NCI-H526 treated with DMSO at 0.1 percent for 48 hours (cell line): ENCODE results near the gene NPTN.

Experiments
- DNase-seq: peaks from one replicate; lab custom pipeline; 2025; lab: John Stamatoyannopoulos, UW

NPTN gene

DNA sequence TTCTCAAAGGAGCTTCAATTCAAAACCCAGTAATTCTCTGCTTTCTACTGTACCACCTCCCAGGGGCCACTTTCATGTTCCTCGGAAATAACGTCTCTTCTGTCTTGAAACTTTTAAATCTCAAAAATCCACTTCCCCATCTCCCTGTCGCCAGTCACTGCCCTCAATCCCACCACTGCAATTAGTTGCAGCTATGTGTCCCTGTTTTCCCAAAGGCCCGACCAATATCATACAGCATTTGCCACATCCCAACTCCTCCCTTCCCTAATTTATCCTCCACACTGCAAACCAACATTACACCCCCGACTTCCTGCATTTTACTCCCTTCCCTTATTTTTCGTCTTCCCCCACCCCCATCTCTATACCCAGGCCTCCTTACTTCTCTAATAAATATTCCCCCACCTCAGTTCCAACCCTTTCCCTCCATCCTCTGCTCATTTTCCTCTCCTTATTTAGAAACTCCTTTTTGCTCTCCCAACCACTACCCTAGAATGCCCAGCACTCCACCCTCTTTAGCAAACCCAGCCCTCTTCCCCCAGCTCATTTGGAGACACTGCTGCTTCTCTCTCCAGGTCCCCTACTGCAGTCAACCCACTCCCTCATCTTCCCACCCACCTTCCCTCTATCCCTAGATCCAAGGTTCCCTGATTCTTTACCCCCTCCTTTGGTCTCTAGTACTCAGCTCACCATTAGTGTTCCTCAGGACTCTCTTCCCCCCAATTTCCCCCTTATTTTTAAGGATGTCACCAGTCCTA lies 1.1 kb downstream of the NPTN start:
- no peak for DNase-seq

DNA sequence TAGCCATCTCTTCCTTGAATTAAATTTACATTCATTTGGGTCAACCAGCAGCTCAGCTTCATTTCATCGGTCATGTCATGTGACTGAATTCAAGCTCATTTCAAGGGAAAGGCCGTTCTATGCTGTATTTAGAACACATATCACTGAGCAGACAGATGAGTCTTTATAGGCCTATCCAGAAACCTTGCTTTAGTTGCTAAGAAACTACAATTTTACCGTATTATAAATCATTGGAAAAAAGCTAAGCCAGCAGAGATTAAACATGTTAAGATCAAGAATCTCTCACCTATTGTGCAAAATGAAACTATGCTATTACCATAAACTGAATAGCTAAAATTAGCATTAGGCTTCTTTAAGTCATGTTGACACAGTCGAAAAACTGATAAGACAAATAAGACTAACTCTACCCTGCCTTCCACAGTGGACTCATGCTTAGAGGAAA lies 2.2 kb downstream of the NPTN start:
- DNase-seq: peak; percentile 17

DNA sequence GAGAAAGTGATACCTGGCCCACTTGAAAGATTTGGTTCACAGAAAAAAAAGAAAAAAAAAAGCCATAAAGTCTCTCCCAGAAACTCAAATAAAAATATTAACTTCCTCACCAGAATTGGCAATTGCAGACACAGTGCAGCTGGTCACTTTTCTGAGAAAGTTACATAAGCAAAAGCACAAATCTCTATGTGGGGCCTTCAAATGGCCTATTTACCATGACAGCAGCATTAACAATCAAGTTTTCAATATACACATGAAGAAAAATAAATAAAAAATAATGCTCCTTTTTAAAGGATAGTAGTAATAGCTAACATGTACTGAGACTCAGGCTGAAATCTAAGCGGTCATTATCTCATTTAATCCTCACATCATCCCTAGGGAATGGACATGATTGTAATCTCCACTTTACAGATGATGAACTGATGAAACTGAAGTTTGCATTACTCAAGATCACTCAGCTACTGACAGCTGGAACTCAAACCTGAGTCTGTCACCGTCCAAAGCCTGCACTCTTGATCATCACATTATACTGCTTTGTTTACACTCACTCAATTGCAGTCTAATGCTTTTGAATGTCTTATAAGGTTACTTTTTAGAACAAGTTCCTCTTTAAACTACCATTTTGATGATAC lies 3.3 kb downstream of the NPTN start:
- no peak for DNase-seq

DNA sequence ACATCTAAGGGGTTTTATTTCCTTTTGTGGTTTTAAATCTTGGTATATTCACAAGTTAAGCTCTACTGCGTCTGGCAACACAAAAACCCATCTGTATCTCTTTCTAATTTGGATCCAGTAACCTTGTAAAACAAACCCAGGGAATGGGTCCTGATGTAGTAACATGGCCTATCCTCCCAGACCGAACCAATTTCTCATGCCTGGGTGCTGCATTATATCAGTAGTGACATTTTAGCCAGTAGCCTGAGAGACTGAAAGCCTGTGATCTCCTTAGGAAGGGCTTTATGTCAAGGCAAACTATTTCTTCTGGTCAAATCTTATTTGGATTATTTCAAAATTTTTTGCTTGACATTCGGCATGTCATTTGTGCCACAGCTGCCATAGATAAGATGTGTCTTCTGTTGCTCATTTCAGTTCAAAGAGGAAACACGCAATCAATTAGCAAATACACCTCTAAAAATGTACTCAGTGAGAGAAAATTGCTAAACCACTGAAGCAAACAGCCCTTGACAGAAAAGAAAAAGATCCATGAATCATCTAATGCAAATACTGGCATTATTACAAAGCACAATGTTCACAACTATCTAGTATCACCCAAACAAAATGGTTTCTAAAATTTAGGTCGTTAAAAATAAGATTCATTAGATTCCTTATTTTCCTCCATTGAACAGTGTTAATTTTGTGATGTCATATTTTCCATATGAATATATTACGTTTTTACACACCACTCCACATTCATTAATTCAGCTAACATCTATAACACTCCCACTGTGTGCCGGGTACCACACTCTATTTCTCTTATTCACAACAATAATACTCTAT lies 4.0 kb downstream of the NPTN start:
- DNase-seq: no peak

DNA sequence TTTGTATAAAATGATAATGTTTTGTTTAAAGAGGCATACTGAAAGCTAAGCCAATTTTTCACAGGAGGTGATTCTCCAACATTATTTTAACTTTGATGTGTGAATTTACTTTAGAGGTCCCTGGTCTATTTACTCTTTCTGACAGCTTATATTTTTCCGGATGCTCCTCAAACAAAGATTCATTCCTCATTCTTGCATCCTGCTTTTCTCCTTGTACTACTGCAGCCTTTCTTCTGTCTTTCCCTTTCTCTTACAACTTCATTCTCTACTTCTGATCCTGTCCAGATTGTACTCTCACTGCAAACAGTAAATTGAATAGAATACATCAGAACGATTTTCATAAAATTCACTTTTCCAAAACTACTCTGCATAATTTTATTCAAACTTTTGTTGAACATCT lies 5.1 kb downstream of the NPTN start:
- no peak for DNase-seq

DNA sequence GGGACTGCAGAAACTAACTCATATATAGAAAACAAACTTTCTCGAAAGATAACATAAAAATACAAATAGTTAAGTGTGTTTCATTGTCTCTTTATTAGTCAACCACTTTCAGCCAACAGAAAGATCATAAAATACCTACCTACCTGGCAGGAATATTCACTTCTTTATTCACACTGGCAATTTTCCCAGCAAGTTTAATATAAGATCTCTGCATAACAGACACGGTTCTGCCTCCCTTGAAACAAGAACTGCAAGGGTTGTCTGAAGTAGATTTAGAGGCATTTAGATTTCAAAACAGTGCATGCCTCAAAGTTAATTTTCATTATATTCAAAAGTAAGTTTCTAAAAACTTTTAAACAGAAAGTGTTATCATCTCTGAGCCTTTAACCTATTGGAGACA lies 7.1 kb downstream of the NPTN start:
- DNase-seq: no peak

DNA sequence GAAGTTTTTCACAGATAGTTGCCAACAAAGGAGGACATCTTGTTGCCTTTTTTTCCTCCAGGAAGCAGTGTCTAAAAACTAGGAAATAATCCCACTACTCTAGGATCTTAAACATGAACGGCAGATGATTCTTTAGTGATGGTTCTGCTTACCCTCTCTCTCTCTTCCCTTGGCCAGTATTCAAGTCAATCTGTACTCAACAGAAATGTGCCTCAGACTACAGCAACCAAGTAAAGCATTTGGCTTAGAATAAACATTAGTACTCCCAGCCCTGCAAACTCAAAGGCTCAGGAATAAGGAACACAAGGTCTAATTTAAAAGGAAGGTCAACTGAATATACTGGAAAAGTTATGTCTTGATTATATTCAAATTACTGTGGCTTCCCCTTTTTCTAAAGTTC lies 8.7 kb downstream of the NPTN start:
- no peak for DNase-seq

DNA sequence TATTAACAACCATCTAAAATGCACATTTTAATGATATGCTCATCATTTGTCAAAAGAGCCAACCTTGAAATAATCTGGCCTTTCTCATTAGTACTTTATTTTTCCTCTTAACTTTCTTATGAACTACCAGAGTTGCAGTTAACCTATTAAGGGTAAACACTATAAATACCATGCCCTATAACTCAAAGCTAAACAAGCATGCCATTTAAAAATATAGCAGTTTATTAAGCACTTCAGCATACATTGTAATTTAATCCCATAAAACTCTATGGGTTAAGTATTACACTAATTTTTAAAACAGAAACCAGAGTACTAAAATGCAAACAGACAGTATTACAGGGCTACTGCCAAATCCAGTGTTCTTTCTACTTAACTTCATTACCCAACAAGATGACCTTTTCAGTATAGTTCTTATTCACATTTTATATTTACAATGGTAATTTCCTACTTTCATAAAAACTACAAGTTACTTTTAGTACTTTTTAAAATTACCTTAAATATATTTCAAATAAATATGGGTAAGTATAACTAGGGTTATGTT lies 11.8 kb downstream of the NPTN start:
- no peak for DNase-seq

DNA sequence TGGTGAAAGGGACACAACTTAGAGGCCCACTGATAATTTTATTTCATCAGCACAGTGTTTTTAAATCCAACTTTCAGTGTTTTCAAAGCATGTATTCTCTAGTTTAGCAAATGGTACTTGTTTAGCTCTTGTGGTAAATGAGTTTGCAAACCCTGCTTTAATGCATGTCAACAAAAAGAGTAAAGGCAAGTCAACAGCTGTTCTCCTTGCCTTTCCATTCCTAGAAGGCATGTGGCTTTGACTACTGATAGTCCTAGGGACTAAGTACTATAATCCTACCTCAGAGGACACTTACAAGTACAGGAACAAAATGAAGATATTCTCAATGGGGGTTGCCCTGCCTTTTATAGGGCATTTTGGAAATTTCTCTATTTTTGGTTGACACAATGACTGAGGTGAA lies 13.1 kb downstream of the NPTN start:
- DNase-seq: no peak

DNA sequence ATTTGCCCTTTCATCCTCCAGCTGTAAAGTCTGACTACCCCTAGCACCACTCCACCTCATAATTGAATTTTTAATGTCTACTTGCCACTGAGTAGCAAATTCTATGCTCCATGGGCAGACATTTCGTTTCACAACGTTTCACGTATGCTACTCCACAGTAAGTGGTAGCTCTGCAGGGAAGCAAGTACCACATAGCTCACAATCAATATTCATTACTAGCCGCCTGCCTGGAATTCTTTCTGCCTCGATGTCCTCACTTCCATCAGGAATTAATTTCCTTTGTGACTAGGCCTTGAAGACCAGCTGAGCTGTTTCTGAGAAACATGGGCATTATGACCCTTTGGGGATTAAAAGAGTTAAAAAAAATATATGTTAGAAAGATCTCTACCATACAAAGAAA lies 15.3 kb downstream of the NPTN start:
- no peak for DNase-seq

DNA sequence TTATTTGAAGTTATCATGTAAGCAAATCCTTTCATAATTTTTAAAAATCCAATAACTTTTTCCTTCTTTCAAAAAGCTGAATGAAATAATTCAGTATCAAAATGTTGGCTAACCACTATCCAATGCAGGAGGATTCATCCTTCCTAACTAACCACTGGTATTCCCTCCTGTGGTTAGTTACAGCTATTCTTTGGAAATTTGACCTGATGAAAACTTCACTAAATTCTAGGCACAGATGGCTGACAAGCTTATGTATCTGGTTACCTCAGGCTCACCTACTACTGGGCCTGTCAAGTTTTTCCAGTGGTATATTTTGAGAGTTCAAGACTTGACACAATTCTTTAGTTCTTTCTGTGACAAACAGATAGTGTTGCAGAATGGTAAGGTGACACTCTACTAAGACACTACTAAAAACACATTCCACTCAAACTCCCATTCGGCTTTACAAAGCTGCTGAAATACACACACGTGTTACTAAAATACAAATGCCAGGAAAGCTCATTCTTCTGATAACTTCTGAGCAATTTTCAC lies 15.8 kb downstream of the NPTN start:
- no peak for DNase-seq

DNA sequence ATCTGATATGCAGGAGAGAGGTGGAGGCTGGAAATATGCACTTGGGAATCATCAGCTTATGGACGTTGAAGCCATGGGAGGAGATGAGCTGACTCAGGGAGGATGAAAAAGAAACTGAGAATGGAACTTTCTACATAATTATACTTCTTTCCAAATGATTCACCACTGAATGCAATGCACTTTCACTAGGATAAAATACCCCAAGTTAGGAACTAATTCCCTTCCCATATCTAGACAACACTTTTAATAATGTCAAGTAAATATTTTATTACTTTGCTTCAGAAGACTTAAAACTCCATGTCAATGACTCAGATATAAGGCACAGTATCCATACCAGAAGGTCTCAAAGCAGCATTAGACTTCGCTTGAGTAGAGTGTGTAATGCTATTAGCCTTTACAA lies 24.2 kb downstream of the NPTN start:
- no peak for DNase-seq

DNA sequence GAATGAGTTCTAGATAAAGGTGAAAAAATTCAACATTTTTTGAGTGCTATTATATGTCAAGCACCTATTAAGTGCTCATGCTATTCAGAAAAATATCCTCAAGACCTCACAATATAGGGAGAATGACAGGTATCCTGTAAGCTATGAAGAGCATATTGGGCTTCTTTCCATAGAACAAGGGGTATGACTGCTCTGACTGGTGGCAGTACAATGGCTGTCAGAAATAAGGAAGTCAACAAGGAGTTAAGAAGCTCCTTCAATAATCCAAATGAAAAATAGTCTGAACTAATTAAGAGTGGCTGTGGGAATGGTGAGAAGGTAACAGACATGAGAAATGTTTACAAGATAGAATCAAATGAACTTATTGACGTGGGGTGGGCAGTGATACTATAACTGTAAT lies 24.7 kb downstream of the NPTN start:
- no peak for DNase-seq

DNA sequence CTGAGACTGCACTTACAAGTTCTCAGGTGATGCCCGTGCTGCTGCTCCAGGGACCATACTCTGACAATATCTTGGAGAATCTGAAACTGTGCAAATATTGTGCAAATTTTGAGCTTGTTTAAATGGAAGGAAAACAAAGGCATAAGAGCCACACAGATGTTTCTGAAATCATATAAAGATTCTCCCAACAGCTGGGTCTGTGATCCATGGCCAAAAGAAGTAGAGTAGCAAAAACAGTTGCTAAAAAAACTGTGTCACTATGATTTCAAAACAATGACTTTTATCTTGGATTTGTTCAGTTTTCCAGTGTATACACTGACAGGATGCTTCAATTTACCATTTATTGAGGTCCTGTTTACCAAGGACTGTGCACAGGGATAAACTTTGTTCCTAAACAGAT lies 25.3 kb downstream of the NPTN start:
- no peak for DNase-seq

DNA sequence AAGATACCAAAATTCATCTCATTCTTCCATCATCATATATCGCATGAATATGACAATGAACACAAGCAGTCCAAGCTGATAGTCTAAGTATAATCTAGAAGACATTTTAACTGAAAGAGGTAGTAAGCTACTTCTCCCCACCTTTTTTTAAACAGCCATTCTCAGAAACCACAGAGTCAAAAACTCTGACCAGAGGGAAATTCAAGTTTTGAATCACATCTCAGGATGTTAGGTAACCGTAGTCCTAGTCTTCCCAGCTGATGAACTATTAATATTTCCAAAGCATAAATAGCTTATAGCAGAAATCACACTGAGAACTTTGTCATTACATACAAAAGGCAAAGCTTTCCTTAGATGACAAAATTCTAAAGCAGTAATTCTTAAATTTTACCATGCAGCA lies 25.8 kb downstream of the NPTN start:
- no peak for DNase-seq

DNA sequence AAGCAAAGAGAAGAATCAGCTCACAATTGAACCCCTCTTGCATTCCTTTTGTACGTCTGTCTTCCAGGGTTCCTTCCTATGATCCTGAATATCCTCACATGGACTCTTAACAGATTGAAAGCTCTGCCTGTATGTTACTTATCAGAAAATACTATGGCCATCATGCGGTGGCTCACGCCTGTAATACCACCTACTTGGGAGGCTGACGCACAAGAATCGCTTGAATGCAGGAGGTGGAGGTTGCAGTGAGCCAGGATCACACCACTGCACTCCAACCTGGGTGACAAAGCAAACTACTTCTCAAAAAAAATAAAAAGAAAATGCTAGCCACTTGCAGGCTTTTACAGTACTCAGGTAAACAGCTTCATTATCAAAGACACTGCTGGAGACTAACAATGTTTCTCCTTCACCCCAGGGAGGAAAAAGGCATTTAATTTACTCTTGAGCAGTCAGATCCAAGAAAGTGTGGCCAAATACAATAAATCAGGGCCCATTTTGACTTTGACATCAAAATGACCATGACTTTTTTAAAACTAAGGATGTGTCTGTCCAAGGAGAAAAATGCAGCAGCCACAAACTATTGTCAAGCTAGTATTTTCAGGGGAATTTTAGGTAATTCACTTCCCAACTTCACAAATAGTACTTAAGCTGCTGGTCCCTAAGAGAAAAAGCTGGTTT lies 27.3 kb downstream of the NPTN start:
- no peak for DNase-seq

DNA sequence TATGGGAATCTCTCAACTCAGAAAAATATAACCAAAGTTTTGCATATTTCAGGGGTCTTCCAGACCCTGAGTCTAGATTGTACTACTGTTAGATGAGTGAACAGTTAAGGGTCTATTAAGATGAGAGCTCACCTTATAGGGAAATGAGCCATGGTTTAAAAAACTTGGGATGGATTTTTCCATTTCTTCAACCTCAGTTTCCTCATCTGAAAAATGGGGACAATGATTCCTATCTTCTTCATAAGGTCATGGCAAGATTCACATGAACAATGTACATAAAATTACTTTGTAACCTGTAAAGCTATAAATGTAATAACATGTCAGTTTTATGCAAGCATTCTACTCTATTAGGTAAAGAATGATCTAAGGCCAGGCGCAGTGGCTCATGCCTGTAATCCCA lies 28.7 kb downstream of the NPTN start:
- no peak for DNase-seq

DNA sequence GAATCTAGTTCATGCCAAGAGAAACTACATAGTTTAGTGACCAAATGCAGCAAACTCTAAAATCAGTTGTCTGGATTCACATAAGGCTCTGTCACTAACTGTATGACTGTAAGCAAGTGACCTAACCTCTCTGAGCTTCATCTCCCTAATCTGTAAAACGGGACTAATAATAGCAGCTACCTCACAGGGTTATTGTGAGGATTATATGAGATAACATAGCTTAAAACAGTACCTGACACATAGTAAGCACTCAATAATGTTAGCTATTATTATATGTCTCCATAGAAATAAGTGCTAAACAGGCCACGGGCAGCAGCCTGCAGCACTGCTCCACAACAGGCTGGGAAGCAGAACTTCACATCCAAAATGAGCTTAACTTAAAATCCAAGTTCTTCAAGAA lies 30.2 kb downstream of the NPTN start:
- DNase-seq: no peak

DNA sequence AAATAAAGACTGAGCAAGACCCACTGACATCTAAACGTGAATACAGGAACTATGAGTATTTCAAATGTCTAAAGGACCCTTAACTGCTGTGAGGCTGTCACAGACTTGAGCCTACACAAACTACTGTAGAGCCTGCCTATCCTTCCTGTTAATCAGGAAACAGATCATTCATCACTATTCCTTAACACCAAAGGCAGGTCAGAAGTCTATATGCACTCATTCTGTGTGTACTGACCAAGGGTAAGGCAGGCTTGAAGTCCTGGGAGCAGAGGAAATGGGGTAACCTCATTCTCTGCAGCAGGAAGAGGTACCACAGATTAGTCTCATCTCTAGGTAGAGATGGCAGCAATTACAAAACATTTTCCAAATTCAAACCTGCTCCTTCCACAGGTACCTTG lies 30.7 kb downstream of the NPTN start:
- DNase-seq: no peak

DNA sequence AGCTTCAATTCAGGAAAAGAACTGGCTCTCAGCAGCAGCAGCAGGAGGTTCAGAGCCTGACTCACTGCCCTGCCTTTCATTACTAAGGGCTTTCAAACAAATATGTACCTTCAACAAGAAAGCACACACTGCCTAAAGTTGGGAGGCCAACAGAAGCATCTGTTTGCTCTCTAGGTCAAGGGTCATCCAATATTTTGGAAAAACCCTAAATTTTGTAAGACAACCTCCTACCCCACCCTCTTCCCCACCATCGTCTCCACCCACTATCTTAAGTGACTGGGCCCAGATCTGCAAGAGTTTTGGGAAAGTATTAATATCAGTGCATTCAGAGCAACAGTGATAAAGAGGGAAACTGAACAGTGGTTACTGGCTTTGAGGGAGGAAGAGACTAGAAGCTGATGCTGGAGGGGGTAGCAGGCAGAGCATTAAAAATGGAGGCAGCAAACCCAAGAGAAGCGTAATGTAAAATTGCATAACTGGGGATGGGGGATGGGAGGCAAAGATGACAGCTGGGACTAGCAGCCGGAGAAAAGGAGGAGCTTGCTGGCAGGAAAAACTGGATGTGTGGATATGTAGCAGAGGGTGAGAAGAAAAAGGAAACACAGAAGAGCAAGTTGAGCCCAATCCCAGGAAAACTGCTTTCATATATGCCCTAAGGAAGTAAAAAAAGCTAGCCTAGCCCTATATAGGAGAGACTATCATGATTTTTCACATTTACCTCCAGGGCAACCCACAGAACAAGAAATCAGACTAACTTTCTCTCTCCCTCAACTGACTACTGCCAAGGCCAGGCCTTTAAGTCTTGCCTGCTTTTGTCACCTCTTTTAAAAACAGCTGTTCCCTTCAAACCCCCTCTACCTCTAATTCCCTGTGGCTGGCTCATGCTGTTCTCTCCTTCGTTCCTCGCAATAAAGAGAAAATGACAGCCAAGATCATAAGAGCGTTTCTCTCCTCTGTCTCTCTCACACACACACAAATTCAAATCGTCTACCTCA lies 31.4 kb downstream of the NPTN start:
- DNase-seq: no peak
